NCI-H460 (cell line): Measurements from ENCODE around the gene HES5. TPM values are rescaled to one million over a fixed set of nuclear protein-coding genes. Genes with fewer than 3 reads are reported as not detected.

Source experiments
- DNase-seq: peaks from one replicate; pipeline ENCODE4 v3.0.0-alpha.2; 2016; ENCODE audit warnings: low read depth; ENCODE audit errors: extremely low read depth
- total RNA-seq: library from RNA; depleted of rRNA; stranded (reverse); fragments of >200 nt; shearing (Covaris generic); gene quantifications from 2 replicates; pipeline ENCODE4 v1.2.3, GENCODE V29; 2014

The HES5 gene
- total RNA-seq, 1 experiment from 2014 or later = not detected

- no peak for DNase-seq
These were observed 17.4 kb upstream of the HES5 start for GRCh38 chr1:2547210-2548067.

- DNase-seq = peak; percentile 80
These were observed 16.6 kb upstream of the HES5 start for GRCh38 chr1:2546515-2547209.

- DNase-seq = peak; percentile 78
These were observed 15.9 kb upstream of the HES5 start for GRCh38 chr1:2545754-2546514.

DNA sequence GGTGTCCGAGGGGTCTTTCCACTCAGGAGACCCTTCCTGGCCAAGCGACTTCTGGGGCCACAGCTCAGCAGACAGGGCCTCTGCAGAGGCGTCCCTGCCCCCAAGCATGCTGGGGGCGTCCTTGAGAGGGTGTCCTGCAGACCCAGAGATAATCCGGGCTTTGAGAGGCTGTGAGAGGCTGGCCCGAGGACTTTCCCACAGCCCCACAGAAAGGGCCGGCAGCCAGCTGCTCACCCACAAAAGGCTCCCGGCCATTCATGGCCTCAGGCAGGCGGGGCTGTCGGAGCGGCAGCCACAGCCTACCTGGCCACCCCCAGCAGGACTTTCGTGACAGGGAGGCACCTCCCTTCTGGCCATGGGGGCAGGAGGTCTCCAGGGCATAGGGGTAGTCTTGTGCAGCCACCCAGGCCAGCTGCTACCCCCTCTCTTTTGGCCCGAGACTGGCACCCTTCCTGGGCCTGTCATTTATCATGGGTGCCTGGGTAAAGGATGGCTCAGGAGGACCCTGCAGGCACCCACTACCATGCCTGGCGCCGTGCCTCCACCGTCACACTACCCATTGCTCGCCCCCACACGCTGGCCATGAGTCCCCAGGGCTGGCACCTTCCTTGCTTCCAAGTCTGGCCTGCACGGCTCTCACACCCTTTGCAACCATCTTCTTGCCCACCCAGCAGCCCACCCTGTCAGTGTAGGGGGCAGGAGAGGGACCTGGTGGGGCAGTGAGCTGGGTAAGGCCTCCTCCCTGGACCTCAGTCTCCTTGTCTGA is 15.0 kb upstream of the HES5 start:
- DNase-seq = no peak

DNA sequence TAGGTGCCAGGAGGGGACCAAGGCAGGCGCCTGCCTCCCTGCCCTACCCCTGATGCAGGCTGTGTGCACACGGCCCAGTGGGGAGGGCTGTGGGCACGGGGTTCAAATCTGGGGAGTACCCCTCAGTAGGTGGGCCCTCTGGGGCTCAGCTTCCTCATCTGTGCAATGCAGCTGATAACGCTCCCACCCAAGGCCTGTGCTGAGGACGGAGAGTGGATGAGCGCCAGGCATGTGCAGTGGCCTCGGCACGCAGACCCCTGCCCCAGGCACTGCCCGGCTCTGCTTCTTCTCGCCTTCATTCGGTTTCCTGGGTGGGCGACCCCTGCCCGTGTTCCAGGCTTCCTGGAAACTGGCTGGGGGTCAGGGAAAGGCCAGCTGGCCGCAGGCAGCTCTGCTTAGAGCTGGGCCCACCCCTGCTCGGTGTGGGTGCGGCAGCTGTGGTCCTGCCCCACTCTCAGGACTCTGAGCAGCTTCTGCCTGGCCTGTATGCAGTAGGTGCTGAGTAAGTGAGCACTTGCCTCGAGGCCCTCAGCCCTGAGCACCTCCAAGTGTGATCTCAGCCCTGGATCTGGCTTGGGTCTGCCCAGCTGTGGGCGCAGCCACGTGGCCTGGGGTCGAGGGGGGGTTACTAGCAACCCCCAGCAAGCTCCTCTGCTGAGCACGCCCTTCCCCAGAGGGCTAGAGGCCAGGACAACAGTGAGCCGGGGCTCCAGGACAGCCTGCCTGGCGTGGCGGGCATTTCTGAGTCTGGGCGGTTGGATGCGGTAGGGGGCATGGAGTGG is 14.2 kb upstream of the HES5 start:
- DNase-seq = no peak

DNA sequence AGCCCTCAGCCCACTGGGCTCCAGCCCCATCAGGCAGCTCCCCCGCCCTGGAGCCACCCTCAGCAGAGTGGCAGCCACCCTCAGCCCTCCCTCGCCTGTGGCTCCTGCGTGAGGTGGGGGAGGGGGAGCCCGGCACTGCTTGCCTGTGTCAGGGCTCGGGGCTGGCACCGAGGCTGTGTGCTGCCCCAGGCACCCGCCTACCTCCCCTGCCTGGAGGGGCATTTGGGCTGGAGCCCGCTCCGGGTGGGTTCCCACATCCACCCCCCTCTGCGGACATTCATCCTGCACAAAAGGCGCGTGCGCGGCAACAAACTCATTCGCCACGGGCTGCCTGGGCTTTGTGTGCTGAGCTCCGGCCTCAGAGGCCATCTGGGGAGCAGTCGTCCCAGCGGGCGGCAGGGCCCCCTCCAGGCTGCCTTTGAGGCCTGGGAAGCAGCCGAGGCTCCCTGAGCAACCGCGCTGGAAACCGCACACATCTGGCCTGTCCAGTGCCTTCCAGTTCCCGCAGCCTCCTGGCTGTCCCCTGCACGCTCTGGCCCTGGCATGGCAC is 13.6 kb upstream of the HES5 start:
- DNase-seq = no peak

DNA sequence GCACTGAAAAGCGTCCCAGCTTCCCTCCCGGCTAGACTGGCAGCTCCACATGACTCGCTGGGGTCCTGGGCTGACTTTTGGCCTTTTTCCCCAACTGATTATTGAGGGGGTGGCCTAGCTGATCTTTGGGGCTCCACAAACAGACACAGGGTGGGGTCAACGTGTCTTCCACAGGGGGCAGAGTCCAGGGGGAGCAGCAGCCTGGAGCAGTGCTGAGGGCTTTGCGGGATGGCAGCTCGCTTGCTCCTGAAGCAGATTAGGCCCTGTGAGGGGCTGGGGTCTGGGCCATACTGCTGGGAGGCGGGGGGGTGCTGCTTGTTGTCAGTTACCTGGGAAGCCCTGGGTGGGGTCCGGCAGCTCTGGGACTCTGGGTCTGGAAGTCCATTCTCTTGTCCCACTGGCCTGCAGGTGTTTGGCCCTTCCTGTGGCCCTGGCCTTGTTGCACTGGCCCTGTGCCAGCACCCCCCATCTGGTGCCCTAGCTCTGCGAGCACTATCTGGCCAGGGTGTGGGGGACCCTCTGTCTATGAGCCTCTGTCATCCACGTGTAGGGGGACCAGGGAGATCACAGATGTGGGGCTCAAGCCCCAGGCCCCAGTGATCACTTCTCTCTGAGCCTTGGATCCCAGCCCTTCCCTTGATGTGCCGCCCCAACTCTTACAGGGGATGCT is 12.3 kb upstream of the HES5 start:
- no peak for DNase-seq

- DNase-seq = no peak
These were observed 11.7 kb upstream of the HES5 start for GRCh38 chr1:2541619-2542245.

DNA sequence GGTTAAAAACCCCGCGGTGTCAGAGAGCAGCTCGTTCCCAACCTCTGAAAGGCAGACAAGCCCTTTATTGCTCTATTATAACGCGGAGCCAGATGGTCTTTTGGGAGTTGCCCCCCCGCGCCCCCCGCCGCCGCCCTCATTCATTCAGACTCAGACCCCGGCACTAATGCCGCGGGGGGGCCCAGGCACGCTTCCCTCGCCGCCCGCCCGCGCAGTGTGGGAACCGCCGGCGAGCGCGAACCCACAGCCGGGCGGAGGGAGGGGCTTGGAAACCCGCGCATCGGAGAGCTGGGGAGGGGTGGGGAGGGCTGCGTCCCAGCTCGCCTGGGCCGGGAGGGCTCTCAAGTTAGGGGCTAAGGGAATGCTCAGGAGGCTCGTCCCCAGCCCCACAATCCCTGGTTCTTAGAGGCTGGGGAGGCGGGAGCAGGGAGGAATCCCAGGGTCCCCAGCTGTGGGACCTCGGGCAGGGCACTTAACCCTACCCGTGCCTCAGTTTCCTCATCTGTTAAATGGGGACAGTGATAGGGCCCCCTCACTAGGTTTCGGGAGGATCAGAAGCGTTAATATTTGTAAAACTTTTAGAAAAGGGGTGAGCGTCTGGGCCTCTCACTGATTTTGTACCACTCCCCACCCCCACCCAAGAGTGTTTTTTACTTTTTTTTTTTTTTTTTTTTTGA is 10.9 kb upstream of the HES5 start:
- no peak for DNase-seq

GRCh38 chr1:2539312-2539907 is 9.3 kb upstream of the HES5 start:
- no peak for DNase-seq

GRCh38 chr1:2538872-2539271 is 8.8 kb upstream of the HES5 start:
- DNase-seq = no peak

- DNase-seq = no peak
These were observed 8.3 kb upstream of the HES5 start for GRCh38 chr1:2538376-2538775.

DNA sequence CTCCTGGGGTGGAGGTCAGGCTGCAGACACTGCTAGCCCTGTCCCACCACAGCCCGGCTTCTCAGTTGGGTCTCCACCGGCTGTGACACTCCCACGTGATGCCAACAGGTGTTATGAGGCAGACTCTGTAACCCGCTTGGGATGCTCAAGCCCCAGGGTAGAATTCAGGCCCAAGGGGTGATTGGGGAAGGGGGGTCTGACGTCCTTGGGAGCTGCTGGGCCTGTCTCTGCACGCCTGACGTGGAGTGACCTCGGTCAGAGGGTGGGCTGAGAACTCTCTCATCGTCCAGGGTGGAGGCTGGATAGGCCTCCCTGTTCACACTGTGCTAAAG is 7.7 kb upstream of the HES5 start:
- DNase-seq = no peak

- no peak for DNase-seq
These were observed 5.9 kb upstream of the HES5 start for GRCh38 chr1:2535981-2536380.

DNA sequence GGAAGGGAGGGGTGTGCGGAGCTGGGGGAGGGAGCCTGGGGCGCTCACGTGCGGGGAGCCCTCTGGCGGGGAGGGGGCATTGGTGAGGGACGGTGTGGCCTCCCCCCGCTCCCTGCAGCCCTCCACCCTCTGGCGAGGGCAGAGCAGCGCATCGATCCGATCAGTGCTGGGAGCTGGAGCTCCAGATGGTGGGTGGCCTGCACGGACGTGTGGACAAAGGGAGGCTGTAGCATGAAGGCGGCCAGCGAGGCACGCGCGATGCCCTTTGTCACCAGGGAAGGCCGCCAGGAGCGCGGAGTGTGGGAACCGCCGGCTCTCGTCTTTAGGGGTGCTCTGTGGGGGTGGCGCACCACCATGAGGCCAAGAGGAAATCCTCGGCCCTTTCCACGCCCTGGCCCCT is 5.4 kb upstream of the HES5 start:
- DNase-seq = no peak

DNA sequence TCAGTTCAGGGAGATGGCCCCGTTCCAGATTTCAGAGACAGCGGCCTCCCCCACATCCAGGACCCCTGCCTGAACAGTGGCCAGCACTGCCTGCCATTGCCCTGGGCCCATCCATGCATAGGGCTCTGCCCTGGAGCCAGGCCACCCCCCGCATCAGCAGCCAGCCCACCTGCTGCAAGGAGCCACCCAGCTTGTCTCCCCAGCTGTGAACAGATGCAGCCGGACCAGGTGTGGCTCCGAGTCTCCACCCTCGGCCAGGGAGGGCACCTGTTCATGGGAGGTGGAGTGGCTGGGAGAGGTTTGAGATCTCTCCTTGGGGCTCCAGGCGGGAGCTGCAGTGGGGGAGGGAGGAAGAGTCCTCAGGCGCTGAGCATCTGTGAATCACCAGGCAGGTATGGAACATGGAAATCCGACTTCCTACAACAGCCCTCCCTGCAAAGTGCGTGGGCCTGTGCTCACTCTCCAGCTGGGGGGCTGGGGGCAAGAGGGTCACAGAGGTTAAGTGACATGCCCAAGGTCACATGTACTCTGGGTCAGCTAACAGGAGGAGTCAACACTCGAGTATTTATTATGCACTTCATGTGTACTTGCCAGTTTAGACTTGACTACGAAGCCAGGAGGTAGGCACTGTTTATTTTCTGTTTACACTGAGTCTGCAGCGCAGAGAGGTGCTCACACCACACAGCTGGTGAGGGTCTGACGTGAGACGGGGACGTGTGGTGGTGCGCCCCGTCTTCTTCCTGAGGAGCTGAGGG is 4.8 kb upstream of the HES5 start:
- DNase-seq = no peak

GRCh38 chr1:2534315-2534686 is 4.2 kb upstream of the HES5 start:
- DNase-seq = no peak
